ENCODE measurements around the gene TRIM41.
"Not testable (repeated sequence)": the region's sequence is repeated elsewhere in the genome, so short reads cannot be mapped to it uniquely, and the experiment has no call there.

Gene TRIM41

DNA sequence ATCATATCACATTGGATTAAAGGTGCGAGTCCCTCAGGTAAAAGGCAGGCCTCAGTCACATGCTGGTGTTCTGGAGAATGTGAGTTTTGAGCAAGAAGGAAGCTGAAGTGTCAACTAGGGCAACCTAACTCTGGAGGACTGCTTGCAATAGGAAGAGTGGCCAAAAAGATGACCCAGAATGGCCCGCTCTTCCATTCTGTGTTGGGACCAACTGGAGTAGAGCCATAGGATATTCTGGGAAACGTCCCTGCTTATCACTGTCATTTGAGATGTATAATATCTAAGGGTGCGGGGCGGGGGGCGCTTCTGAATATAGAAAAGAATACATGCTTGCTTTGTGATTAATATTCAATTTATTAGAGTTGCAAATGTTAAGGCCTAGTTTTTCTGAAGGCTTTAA, 11.0 kb upstream of the TRIM41 start:
- DNase-seq: no peak

DNA sequence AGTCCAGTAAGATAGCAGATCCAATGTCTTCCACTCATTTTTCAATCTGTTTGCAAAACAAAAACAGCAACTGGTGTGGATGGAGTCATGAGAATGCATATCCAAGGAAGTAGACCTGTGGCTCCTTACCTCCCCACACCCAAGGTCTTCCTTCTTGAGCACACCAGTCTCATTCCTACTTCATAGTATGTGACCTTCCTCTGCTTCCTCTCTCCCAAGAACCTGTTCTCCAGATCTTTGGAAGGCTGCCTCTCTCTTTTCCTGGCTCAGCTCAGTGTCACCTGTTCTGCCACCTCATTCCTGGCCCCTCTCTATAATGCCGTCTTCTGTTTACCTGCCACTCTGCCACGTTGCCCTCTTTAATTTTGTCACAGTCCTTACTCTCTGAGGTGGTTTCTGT, 10.1 kb upstream of the TRIM41 start:
- no peak for DNase-seq

DNA sequence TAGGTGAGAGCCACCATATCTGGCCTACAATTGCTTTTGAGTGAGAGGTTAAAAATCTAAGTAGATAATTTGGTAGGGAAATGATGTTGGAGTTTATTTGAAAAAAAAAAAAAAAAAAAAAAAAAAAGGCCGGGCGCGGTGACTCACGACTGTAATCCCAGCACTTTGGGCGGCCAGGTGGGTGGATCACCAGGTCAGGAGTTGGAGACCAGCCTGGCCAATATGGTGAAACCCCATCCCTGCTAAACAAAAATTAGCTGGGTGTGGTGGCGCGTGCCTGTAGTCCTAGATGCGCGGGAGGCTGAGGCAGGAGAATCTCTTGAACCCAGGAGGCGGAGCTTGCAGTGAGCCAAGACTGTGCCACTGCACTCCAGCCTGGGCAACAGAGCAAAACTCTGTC, 8.8 kb upstream of the TRIM41 start:
- DNase-seq: not testable (repeated sequence)

DNA sequence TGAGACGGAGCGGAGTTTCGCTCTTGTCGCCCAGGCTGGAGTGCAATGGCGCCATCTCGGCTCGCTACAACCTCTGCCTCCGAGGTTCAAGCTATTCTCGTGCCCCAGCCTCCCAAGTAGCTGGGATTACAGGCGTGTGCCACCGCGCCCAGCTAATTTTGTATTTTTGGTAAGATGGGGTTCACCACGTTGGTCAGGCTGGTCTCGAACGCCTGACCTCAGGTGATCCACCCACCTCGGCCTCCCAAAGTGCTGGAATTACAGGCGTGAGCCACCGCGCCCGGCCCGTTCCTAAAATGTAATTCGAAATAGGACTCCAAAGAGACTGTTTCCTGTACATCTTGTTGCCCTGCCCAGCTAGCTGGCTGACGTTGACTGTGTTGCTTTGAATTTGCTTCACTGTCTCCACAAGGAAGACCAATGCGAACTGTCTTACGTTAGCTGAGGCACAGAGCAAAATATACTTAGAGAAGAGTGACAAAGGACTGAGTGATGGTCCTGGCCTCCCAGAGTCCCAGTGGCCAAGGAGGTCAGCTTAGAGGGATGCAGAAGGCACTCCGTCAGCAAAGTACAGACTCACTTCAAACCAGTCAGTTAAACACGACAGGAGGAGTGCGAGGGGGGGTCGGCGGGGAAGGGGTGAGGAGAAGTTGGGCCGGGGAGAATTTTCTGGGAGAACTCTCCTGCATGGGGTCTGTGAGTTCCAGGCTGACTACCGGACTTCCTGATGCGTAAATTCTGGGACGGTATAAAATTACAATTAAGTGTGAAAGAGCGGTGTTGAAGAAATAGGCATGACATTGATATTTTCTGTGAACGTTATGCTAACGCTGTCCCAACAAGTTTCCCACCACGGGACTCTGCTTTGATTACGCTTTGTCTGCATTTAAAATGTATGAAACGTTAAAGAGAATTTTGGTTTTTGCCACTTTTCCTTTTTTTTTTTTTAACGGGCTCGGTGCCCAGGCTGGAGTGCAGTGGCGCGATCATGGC, 6.8 kb upstream of the TRIM41 start:
- DNase-seq: no peak

DNA sequence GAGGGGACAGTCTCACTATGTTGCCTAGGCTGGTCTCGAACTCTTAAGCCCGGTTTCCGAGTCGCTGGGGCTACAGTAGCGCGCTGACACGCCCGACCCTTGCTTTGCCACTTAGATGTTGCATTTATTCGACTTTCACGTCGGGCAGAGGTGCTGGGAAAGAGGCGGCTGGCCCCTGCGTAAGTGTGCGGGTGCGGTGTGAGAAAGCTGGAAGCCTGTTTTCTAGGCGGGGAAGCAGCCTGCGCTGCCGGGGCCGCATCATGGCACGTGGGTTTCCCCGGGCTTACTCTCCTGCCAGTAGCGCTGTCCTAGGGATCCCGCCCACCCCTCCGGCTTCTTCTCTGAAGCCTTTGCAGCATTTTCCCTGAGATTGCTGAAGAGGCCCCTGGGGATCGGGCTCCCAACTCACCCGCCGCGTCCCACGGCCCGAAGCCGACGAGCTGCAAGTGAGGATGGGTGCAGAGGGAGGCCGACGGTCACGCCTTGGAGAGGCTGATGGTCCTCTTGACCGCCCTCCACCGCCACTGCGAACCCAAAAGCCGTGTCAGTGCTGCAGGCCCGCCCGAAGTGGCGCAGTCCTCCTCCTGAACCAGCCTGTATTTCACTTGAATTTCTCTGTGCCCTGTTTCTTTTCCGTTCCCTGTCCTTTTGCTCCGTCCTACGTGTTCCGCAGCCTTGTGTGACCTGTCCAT, 5.8 kb upstream of the TRIM41 start:
- peak; percentile 55 for DNase-seq

DNA sequence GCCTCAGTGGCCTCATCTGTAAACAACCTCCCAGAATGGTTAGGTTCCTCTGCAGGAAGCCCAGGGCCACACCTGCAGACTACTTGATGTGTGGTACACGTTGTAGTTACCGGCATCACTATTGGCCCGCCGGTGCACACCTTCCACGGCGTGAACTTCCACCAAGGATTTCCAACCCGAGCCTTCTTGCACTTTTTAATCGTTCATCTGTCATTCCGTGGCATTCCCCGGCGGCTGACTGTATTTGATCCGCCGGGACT, 5.3 kb upstream of the TRIM41 start:
- DNase-seq: no peak

DNA sequence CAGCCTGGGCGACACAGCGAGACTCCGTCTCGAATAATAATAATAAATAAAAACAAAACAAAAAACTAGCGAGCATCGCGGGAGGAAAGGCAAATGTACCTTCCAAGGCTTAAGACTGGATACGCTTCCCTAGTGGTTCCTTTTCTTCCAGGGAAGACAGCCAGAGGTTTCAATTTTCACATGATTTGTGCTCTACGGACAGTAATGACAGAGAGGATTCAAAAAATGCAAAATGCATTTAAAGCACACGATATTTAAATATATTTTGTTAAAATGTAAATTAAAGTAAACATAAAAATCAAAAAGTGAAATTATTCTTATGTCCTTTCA, 4.3 kb upstream of the TRIM41 start:
- DNase-seq: no peak

DNA sequence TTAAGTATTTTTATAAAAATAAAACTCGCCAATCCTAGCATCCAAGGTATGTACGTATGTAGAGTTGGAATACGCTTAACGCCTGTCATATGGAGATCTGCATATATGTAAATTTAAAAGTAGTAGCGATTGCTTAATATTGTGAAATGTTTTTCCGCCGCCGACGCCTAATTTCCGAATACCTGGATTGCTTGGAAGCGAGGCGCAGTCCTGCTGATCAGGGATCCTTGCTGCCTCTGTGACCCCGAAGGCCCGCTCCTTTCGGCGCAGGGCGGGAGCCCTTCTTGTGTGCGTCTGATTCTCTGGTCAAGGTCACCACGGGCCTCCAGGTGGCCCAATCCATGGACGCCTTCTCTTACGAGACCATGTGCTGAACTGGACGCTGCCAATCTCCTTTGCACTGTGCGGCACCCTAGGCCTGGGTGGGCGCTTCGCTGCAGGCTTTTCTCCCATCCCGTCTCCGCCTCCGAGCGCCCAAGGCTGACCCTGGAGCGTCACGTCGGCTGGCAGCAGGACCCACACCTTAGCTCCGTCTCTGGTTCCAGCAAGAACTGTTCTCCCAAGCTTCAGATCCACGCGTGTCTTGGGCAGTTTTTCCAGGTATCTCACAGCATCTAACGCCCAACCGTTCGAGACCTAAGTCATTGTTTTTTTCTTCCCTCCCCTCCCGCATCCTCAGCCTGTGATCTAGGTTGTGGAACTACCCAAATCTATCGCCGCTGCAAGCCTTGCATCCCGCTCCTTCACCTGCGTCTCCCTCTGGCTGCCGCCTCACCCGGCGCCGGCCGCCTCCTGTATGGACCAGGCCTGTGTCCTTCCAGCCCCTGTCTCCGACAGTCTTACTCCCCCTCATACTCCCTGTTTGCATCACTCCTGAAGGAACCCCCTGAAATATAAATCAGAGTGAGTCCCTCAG, 3.6 kb upstream of the TRIM41 start:
- DNase-seq: no peak

DNA sequence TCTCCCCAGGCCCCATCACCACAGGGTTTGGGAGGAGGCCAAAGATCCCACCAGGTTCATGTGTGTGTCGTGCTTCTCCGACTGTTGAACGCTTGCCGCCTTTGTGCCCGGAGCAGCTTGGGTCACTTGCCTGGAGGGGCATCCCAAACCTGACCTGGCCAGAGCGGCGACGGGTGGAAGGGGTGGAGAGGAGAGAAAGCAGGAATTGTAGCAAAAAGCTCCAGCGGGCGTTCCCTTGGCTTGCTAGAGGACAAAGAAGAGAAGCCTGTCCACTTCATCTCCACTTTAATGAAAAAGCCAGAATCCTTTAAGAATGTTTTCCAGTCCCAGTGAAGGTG, 2.9 kb upstream of the TRIM41 start:
- DNase-seq: no peak

DNA sequence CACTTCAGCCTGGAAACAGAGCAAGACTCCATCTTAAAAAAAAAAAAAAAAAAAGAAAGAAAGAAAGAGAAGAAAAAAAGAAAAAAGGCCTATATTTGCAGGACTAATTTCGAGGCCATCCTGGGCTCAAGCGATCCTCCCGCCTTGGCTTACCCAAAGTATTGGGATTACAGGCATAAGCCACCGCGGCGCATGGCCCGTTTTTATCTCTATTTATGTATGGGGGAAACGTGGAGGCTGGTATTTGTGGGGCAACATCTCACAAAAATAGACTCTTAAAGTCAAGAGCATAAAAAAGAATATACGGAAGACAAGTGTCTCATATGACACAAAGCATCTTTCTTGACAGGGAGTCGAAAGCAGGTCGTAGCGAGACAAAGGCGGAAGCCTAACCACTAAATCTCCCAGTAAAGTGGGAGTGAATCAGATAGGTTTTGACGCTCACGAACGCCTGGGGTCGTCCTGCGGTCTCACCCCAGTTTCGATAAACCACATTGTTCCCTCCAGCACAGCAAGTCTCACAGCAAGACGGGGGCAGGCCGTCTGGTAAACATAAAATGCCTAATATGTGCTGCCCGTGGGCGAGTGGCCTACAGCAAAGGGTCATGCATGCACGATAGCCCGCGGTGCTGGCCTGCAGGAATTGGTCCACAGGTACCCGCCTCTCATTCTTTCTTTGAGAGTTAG, 1.8 kb upstream of the TRIM41 start:
- DNase-seq: no peak

DNA sequence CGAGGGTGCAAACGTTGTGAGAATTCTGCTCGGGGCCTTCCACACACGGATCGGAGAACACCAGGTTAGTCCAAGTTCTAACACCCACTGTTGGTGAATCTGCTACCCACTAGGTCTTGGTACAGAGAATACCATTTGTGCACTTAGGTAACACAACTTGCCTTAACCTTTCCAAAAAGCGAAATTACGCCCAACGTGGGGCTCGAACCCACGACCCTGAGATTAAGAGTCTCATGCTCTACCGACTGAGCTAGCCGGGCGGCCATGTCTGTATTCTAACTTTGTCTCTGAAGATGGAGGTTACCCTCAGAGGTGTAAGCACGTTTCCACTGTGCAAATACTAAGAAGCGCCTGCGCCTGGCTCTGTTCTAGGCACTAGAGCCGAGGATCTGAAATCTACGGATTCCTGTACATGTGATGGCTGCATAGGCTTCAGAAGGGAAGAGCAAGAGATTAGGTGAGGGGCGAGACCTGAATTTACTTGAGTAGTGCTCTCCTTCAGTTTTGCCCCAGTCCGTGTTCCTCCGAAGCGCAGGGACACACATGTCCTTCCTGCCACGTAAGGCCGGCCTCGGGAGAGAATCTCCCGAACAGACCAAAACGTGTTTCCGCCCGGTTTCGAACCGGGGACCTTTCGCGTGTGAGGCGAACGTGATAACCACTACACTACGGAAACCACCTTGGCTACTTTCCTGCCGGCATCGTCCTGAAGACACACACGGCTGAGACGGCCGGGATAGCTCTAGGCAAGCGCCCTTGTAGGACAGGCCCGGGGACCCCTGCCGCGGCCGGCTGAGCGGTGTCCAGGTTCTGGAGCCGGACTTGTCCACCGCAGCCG, 1.1 kb upstream of the TRIM41 start:
- DNase-seq: peak; percentile 99

DNA sequence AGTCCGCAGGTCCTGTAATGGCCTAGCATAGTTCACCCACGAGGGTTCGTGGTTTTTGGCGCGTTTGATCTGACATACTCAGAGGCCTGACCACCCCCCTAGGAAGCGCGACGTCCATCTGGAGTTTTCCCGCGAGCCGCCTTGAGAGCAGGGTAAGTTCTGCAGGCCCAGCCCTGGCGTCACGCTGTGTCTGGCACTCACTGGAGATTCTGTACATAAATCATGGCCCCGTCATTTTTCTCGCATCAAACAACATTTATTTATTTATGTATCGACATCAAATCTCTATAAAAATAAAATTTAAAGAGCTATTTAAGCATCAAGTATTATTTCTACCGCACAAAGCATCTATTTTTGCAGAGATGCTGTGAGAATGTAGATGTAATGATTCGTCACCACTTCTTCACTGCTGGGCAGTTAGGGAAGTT, 437 bp upstream of the TRIM41 start:
- DNase-seq: no peak

DNA sequence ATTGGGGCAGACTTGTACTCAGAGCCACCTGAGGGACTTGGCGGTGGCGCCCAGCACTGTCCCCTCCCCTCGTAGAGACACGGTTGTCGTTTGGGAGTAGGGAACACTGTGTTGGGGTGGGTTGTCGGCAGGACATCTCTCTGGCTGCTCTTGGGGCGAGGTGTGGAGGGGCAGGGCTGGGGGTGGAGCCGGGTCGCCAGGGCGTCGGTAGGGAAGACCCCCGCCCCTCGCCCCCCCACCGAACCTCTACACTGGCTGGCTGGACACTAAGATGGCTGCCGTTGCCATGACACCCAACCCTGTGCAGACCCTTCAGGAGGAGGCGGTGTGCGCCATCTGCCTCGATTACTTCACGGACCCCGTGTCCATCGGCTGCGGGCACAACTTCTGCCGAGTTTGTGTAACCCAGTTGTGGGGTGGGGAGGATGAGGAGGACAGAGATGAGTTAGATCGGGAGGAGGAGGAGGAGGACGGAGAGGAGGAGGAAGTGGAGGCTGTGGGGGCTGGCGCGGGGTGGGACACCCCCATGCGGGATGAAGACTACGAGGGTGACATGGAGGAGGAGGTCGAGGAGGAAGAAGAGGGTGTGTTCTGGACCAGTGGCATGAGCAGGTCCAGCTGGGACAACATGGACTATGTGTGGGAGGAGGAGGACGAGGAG, 778 bp downstream of the TRIM41 start:
- DNase-seq: peak; percentile 54

DNA sequence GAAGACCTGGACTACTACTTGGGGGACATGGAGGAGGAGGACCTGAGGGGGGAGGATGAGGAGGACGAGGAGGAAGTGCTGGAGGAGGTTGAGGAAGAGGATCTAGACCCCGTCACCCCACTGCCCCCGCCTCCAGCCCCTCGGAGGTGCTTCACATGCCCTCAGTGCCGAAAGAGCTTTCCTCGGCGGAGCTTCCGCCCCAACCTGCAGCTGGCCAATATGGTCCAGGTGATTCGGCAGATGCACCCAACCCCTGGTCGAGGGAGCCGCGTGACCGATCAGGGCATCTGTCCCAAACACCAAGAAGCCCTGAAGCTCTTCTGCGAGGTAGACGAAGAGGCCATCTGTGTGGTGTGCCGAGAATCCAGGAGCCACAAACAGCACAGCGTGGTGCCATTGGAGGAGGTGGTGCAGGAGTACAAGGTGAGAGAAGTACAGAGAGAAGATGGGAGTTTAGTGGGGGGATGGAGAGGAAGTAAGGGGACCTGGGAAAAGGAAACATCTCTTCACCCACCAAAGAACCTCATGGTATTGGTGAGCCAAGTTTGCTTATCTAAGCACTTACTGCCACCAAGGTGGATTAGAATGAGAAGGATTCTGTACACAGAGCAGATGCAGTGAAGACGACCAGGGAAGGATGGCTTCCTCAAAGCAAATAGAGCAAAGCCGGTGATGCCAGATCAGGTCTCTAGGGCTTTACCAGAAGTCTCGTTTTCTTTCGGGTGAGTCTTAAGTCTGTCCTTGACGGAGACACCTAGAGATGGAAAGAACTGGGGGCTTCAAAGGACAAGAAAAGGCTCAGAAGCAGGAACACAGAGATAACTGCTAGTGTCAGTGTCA, 1.5 kb downstream of the TRIM41 start:
- DNase-seq: no peak

DNA sequence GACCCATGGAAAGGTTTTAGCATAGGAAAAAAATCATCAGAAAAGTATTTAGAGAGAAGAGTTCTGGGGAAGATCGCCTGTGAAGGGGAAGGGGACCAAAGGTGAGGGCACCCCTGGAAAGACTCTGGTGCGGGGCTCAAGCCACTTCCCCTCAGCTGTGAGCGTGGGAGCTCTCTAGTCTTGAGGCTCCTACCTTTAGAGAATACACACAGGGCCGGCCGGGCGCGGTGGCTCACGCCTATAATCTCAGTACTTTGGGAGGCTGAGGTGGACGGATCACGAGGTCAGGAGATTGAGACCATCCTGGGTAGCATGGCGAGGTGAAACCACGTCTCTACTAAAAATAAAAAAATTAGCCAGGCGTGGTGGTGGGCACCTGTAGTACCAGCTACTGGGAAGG, 6.9 kb downstream of the TRIM41 start:
- no peak for DNase-seq

DNA sequence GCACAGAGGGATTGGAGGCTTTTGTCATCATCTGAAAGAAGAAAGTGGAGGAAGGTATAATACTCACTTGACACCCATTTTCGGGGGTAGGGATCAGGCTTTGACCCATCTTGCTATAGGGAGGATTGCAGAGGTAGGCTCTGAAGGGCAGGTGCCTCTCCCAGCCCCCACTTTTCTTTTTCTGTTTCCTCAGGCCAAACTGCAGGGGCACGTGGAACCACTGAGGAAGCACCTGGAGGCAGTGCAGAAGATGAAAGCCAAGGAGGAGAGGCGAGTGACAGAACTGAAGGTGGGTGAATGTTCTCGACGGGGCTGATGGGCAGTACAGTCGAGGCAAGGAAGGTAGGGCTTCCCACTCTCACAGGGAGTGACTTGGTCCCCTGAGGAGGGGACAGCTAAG, 7.5 kb downstream of the TRIM41 start:
- DNase-seq: no peak

DNA sequence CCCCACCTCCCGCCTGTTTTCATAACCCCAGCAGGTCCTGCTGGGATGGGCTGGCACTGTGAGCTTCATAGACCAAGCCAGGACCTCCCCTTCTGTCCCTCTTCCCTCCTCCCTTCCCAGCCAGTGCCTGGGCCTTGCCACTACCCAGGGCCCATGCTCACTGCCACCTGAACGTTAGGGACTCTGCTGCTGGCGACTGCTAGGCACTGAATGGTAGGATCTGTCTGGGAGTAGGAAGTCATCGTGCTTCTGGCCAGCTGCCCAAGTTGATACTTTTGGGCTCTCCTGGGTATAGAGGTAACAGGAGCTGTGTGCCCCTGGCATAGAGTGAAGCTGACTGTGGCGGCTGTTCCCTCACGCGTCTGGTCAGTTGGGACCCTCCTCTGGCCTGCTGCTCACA, 8.4 kb downstream of the TRIM41 start:
- no peak for DNase-seq

DNA sequence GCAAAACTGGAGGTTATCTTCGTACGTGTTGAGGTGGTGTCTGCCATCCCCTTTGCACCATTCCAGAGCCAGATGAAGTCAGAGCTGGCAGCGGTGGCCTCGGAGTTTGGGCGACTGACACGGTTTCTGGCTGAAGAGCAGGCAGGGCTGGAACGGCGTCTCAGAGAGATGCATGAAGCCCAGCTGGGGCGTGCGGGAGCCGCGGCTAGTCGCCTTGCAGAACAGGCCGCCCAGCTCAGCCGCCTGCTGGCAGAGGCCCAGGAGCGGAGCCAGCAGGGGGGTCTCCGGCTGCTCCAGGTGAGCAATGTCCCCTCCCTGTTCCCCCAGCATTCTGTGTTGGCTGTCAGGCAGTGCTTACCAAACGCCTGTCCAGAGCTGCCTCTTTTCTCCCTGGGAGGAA, 9.5 kb downstream of the TRIM41 start:
- no peak for DNase-seq

DNA sequence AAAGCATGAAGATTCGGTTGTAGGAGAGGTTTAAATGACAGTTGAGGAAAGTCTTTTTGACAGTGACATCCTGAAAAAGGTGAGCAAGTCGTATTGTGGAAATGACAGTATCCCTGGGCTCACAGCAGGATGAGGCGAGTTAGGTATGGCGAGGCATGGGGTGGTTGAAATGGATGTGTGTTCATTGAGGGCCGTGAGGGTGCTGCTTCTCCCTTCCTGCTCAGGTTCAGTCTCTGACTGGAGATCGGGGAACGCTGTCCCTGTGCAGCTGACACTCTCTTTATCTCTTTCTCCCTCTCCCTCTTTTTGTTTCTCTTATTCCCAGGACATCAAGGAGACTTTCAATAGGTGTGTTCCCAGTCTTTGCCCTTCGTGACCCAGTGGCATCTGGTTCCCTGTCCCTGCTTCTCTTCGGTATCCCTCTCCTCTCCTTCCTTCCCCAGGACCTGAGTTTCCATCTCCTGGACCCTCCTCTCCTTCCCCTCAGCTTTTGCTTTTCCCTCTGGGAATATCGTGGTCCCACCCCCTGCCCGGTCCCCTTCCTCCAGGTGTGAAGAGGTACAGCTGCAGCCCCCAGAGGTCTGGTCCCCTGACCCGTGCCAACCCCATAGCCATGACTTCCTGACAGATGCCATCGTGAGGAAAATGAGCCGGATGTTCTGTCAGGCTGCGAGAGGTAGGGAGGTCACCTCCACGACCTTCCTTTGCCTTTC, 10.2 kb downstream of the TRIM41 start:
- DNase-seq: no peak

Data from stimulated activated CD4-positive, alpha-beta T cell treated with anti-CD3 and anti-CD28 coated beads, Interleukin-12 subunit alpha, Interleukin-12 subunit beta, amount 100 ng/mL, for 4 hours (primary cell).